ENCODE measurements around the gene THSD7A. TPM values are rescaled to one million over a fixed set of nuclear protein-coding genes. Genes with fewer than 3 reads are reported as not detected.

The THSD7A gene
- total and polyA plus RNA-seq, 11 donors: 0.11 to 5.2 (median 1.1) TPM

DNA sequence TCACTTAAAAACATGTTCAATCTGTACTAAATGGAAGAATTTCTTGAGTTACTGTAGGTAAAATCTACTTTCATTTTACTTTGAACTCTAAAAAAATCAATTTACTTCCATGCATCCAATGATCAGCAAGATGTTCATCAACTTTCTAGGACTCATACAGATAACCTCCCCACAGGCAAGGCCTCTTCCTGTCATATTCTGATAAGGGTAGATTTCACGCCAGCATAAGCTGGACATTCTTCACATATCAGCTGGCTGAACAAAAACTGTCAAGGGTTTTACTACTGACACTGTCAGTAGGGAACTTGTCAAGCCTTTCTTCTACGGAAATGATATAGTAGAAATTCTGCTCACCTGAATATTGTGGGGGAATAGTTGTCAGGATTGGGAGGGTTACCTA, 244.9 kb downstream of the THSD7A start:
- DNase-seq: no peak
- no peak for ATAC-seq
- Histone ChIP-seq H3K27me3 (no peaks in the 10 kb centered on the region), H3K36me3 (peaks cover 0 to 3% (median 0%) of the 10 kb centered on the region in 9 donors), H3K4me1 (peaks cover 0 to 6% (median 0%) of the 10 kb centered on the region in 12 donors), H3K9me3 (no peaks in the 10 kb centered on the region), H3K27ac (no peak overlapping the region), H3K4me3 (no peak overlapping the region)
- intact Hi-C loops (cut with DNase I): no loop called here
- 35 to 48% (median 41%) methylated on average over 2 of the region's 2 CpGs for WGBS, 4 donors
- TF ChIP-seq POLR2A (IDR thresholded peaks at IDR 0.05): no peak
- TF ChIP-seq, protein P1, sequence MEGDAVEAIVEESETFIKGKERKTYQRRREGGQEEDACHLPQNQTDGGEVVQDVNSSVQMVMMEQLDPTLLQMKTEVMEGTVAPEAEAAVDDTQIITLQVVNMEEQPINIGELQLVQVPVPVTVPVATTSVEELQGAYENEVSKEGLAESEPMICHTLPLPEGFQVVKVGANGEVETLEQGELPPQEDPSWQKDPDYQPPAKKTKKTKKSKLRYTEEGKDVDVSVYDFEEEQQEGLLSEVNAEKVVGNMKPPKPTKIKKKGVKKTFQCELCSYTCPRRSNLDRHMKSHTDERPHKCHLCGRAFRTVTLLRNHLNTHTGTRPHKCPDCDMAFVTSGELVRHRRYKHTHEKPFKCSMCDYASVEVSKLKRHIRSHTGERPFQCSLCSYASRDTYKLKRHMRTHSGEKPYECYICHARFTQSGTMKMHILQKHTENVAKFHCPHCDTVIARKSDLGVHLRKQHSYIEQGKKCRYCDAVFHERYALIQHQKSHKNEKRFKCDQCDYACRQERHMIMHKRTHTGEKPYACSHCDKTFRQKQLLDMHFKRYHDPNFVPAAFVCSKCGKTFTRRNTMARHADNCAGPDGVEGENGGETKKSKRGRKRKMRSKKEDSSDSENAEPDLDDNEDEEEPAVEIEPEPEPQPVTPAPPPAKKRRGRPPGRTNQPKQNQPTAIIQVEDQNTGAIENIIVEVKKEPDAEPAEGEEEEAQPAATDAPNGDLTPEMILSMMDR (IDR thresholded peaks at IDR 0.05): no peak

DNA sequence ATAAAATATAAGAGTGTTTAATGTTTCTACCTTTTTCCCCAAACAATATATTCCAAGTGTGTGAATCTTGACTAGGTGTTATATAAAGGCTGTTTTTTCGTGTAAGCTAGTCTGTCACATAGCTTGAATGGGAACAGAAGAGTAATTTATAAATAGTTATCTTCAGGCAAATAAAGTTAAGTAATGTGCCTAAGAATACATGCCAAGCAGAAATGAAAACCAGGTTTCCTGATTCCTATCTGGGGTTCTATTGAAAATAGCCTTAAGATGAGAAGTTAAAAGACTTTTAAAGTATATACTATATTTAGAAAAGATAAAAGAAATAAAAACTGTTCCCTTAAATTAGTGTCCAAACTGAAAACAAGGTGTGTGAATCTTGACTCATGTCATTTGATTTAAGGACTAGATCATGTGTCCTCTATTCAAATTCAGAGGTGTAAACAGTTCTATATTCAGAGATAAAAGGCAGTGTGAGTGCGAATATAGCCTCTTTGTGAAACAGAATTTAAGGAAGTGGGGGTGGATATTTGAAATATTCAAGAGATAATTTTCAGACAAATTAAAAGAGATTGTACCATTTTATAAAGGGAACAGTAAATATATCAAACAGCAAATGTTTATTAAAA, 247.5 kb downstream of the THSD7A start:
- ATAC-seq (no peak), DNase-seq (no peak)
- Histone ChIP-seq H3K27ac (no peak overlapping the region), H3K4me1 (peaks cover 0 to 2% (median 0%) of the 10 kb centered on the region in 12 donors), H3K36me3 (no peaks in the 10 kb centered on the region), H3K9me3 (no peaks in the 10 kb centered on the region), H3K27me3 (no peaks in the 10 kb centered on the region), H3K4me3 (no peak overlapping the region)
- no peak for TF ChIP-seq POLR2A (IDR thresholded peaks at IDR 0.05)
- TF ChIP-seq, protein P1 (IDR thresholded peaks at IDR 0.05): no peak
- 11 to 34% (median 18%) methylated on average over 2 of the region's 2 CpGs for WGBS, 4 donors
- intact Hi-C loops (cut with DNase I): no loop called here

DNA sequence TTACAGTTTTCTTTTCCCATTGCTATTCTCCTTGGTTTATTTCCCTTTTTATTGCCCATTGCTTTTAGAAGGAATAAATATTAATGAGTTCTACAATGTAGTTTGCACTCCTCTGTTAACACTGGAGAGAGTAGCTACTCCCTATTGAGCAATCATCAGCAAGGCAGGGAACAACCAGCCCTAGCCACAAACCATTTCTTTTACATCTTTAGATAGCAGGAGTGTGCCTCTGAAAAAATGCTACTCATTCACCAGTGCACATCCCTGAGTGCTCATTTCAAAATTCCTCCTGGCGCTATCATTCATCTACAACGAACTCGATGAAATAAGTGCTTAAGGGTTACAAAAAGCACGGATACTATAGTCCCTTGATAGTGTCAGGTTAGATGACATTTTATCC, 252.9 kb downstream of the THSD7A start:
- no peaks in the 10 kb centered on the region for H3K27me3 ChIP-seq
- DNase-seq: no peak
- no peaks in the 10 kb centered on the region for H3K36me3 ChIP-seq
- WGBS, 4 donors: 87 to 92% (median 91%) methylated on average over 4 of the region's 4 CpGs
- no peak overlapping the region for H3K4me3 ChIP-seq
- H3K9me3 ChIP-seq: no peaks in the 10 kb centered on the region
- intact Hi-C loops (cut with DNase I): no loop called here
- no peak for ATAC-seq
- no peak overlapping the region for H3K27ac ChIP-seq
- peaks cover 0 to 2% (median 0%) of the 10 kb centered on the region in 12 donors for H3K4me1 ChIP-seq
- TF ChIP-seq, protein P1 (IDR thresholded peaks at IDR 0.05): no peak
- no peak for TF ChIP-seq POLR2A (IDR thresholded peaks at IDR 0.05)

DNA sequence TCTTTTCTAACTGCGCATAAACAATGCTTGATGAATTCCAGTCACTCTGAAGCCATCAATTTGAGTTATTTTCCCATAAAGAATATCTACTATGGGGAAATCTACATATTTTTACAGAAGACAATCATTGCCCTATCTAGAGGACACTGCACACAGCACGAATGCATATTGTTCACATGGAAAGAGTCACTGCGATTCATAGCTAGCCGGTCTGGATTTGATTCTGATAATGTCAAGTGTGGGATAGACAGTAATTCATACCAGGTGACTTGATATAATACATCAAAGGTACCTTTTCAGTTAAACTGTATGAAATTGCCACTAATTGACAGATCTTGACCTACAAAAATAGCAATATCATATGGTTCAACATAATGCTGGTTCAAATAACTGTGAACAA, 255.7 kb downstream of the THSD7A start:
- TF ChIP-seq, protein P1 (IDR thresholded peaks at IDR 0.05): no peak
- no peak for TF ChIP-seq POLR2A (IDR thresholded peaks at IDR 0.05)
- DNase-seq: no peak
- H3K27me3 ChIP-seq: no peaks in the 10 kb centered on the region
- intact Hi-C loops (cut with DNase I): no loop called here
- H3K4me1 ChIP-seq: no peaks in the 10 kb centered on the region
- WGBS, 4 donors: 92 to 95% (median 94%) methylated on average over 4 of the region's 4 CpGs
- no peaks in the 10 kb centered on the region for H3K9me3 ChIP-seq
- H3K36me3 ChIP-seq: no peaks in the 10 kb centered on the region
- no peak for ATAC-seq
- H3K4me3 ChIP-seq: no peak overlapping the region
- H3K27ac ChIP-seq: no peak overlapping the region

All from heart left ventricle (tissue), 16 donors.